Iris pigment epithelial cell (primary cell): ENCODE data around the gene RPS19.

Experiments used
- DNase-seq: peaks from one replicate; pipeline ENCODE4 v3.0.0-alpha.2; 2011; ENCODE audit warnings: low read depth

The RPS19 gene

GRCh38 chr19:41879080-41879479, 19.0 kb downstream of the RPS19 start:
- DNase-seq, result no peak

- no peak for DNase-seq
Observed at GRCh38 chr19:41879670-41880328, 19.7 kb downstream of the RPS19 start.

GRCh38 chr19:41880329-41880708, 20.3 kb downstream of the RPS19 start:
- no peak for DNase-seq

GRCh38 chr19:41882568-41883462, 22.8 kb downstream of the RPS19 start, which contains the start of gene ARHGEF1:
ARHGEF1 (plus strand) TSS chr19:41883184; CDS start chr19:41888083, 4,899 bp downstream.
- no peak for DNase-seq

GRCh38 chr19:41883463-41883820, 23.4 kb downstream of the RPS19 start:
- no peak for DNase-seq

- peak; percentile 98 for DNase-seq
Observed at GRCh38 chr19:41883821-41884733, 24.0 kb downstream of the RPS19 start.

GRCh38 chr19:41886761-41887710, 27.0 kb downstream of the RPS19 start:
- DNase-seq, result no peak

- peak; percentile 60 for DNase-seq
Observed at GRCh38 chr19:41887711-41888382, 27.8 kb downstream of the RPS19 start.

GRCh38 chr19:41888926-41889325, 28.9 kb downstream of the RPS19 start:
- DNase-seq, result no peak

- no peak for DNase-seq
Observed at GRCh38 chr19:41889896-41890295, 29.8 kb downstream of the RPS19 start.

- no peak for DNase-seq
Observed at GRCh38 chr19:41890936-41891335, 30.9 kb downstream of the RPS19 start.

GRCh38 chr19:41892173-41892902, 32.3 kb downstream of the RPS19 start:
- no peak for DNase-seq

GRCh38 chr19:41893899-41894298, 33.8 kb downstream of the RPS19 start:
- DNase-seq, result peak; percentile 44

- no peak for DNase-seq
Observed at GRCh38 chr19:41894350-41894749, 34.3 kb downstream of the RPS19 start.

- DNase-seq, result no peak
Observed at GRCh38 chr19:41895745-41896580, 35.9 kb downstream of the RPS19 start.

- no peak for DNase-seq
Observed at GRCh38 chr19:41896581-41896942, 36.5 kb downstream of the RPS19 start.

GRCh38 chr19:41897181-41897580, 37.1 kb downstream of the RPS19 start:
- DNase-seq, result no peak

- DNase-seq, result no peak
Observed at GRCh38 chr19:41897820-41898219, 37.8 kb downstream of the RPS19 start.

GRCh38 chr19:41898235-41898634, 38.2 kb downstream of the RPS19 start:
- DNase-seq, result no peak
